Fibroblast of the aortic adventitia (primary cell): ENCODE data around the gene AFF2. TPM values are rescaled to one million over a fixed set of nuclear protein-coding genes. Genes with fewer than 3 reads are reported as not detected.
A peak's percentile ranks its signal among the peaks of the same experiment; 100 is the strongest.

Experiments used
- DNase-seq: peaks from one replicate; pipeline ENCODE4 v3.0.0-alpha.2; 2010; ENCODE audit warnings: low read depth
- H3K4me3 ChIP-seq: 2 replicates; pipeline ENCODE4 v1.5.1; 2011; ENCODE audit warnings: low read depth, mild to moderate bottlenecking, control low read depth, low read length, moderate library complexity
- CTCF ChIP-seq: IDR thresholded peaks from 2 replicates; pipeline ENCODE4 v1.5.1; 2011; ENCODE audit warnings: mild to moderate bottlenecking, low read length, control low read depth, inconsistent platforms; ENCODE audit not compliant: insufficient read depth
- total RNA-seq: library from RNA; depleted of rRNA; stranded (reverse); fragments of >200 nt; gene quantifications from 2 replicates; pipeline ENCODE4 v1.2.3, GENCODE V29; 2012; ENCODE audit warnings: low replicate concordance

AFF2 gene
- total RNA-seq, 1 donor: 6.6 TPM

- no peak overlapping the region for H3K4me3 ChIP-seq
- no peak for DNase-seq
- no peak for TF ChIP-seq CTCF
These were observed 433.5 kb downstream of the AFF2 start for GRCh38 chrX:148933881-148934280.

- DNase-seq: no peak
- no peak for TF ChIP-seq CTCF
- no peak overlapping the region for H3K4me3 ChIP-seq
These were observed 437.9 kb downstream of the AFF2 start for GRCh38 chrX:148938348-148938747.

GRCh38 chrX:148940411-148940996 is 440.1 kb downstream of the AFF2 start:
- no peak for TF ChIP-seq CTCF
- DNase-seq: peak; percentile 7

GRCh38 chrX:148942754-148943153 is 442.3 kb downstream of the AFF2 start:
- no peak for DNase-seq
- no peak overlapping the region for H3K4me3 ChIP-seq
- TF ChIP-seq CTCF: no peak

More at GRCh38 chrX:148940411-148940996, 440.1 kb downstream of the AFF2 start:
- no peak overlapping the region for H3K4me3 ChIP-seq

GRCh38 chrX:148947399-148947975 is 447.1 kb downstream of the AFF2 start:
- no peak for TF ChIP-seq CTCF
- peak; percentile 41 for DNase-seq
- H3K4me3 ChIP-seq: no peak overlapping the region

- no peak for DNase-seq
- H3K4me3 ChIP-seq: no peak overlapping the region
- no peak for TF ChIP-seq CTCF
These were observed 455.9 kb downstream of the AFF2 start for GRCh38 chrX:148956352-148956751.

GRCh38 chrX:148958901-148959300 is 458.5 kb downstream of the AFF2 start:
- TF ChIP-seq CTCF: no peak
- DNase-seq: no peak

More at GRCh38 chrX:148958901-148959300, 458.5 kb downstream of the AFF2 start:
- no peak overlapping the region for H3K4me3 ChIP-seq
